ENCODE data around the gene WWP2.
"Not testable (repeated sequence)": the region's sequence is repeated elsewhere in the genome, so short reads cannot be mapped to it uniquely, and the experiment has no call there.

Gene WWP2

GRCh38 chr16:69796285-69797118 is 34.4 kb downstream of the WWP2 start:
- peak; percentile 74 for DNase-seq (ENCODE audit: low spot score)

GRCh38 chr16:69798466-69798865 is 36.3 kb downstream of the WWP2 start:
- no peak for DNase-seq (ENCODE audit: low spot score)

- DNase-seq (ENCODE audit: low spot score), result no peak
These were observed 37.5 kb downstream of the WWP2 start for GRCh38 chr16:69799611-69800031.

GRCh38 chr16:69804297-69804696 is 42.2 kb downstream of the WWP2 start:
- DNase-seq (ENCODE audit: low spot score), result no peak

GRCh38 chr16:69806776-69807175 is 44.6 kb downstream of the WWP2 start:
- DNase-seq (ENCODE audit: low spot score), result not testable (repeated sequence)

GRCh38 chr16:69812688-69813014 is 50.5 kb downstream of the WWP2 start:
- DNase-seq (ENCODE audit: low spot score), result no peak

GRCh38 chr16:69814078-69814477 is 51.9 kb downstream of the WWP2 start:
- DNase-seq (ENCODE audit: low spot score), result no peak

GRCh38 chr16:69814561-69814960 is 52.4 kb downstream of the WWP2 start:
- no peak for DNase-seq (ENCODE audit: low spot score)

- not testable (repeated sequence) for DNase-seq (ENCODE audit: low spot score)
These were observed 53.2 kb downstream of the WWP2 start for GRCh38 chr16:69815216-69815883.

- no peak for DNase-seq (ENCODE audit: low spot score)
These were observed 54.9 kb downstream of the WWP2 start for GRCh38 chr16:69816996-69817395.

GRCh38 chr16:69818891-69819545 is 56.9 kb downstream of the WWP2 start:
- DNase-seq (ENCODE audit: low spot score), result no peak

GRCh38 chr16:69820926-69821541 is 58.9 kb downstream of the WWP2 start:
- DNase-seq (ENCODE audit: low spot score), result no peak

GRCh38 chr16:69821844-69822173 is 59.7 kb downstream of the WWP2 start:
- DNase-seq (ENCODE audit: low spot score), result no peak

GRCh38 chr16:69822174-69822935 is 60.2 kb downstream of the WWP2 start:
- no peak for DNase-seq (ENCODE audit: low spot score)

- no peak for DNase-seq (ENCODE audit: low spot score)
These were observed 61.9 kb downstream of the WWP2 start for GRCh38 chr16:69823831-69824563.

GRCh38 chr16:69824564-69825142 is 62.5 kb downstream of the WWP2 start:
- DNase-seq (ENCODE audit: low spot score), result not testable (repeated sequence)

GRCh38 chr16:69827524-69827923 is 65.4 kb downstream of the WWP2 start:
- DNase-seq (ENCODE audit: low spot score), result no peak

- no peak for DNase-seq (ENCODE audit: low spot score)
These were observed 67.2 kb downstream of the WWP2 start for GRCh38 chr16:69829338-69829737.

- no peak for DNase-seq (ENCODE audit: low spot score)
These were observed 68.0 kb downstream of the WWP2 start for GRCh38 chr16:69830146-69830533.

GRCh38 chr16:69830534-69831211 is 68.5 kb downstream of the WWP2 start:
- DNase-seq (ENCODE audit: low spot score), result no peak

All from D341Med (cell line).